ENCODE measurements around the gene PLEKHA6. TPM values are rescaled to one million over a fixed set of nuclear protein-coding genes. Genes with fewer than 3 reads are reported as not detected.
A peak's percentile ranks its signal among the peaks of the same experiment; 100 is the strongest.

The PLEKHA6 gene
- total and polyA plus RNA-seq, 2 of the 8 experiments (the other 6 are each of a cell fraction or from before 2014, with no cell fraction given): 4.8 to 20.2 TPM

- no peak overlapping the region for H3K56ac ChIP-seq (replicated peaks; ENCODE audit: insufficient read length, low read depth, low read length)
- H3K4me2 ChIP-seq (ENCODE audit: insufficient read depth in 1 of 2, low read depth in 2 of 2, low read length in 2 of 2): peak overlapping the region in 1 of 2 experiments; percentile 56; a peak in 1 of 4 replicates
- no peak overlapping the region for H4K91ac ChIP-seq (replicated peaks; ENCODE audit: insufficient read length, low read length)
- no peaks in the 10 kb centered on the region for H3K23me2 ChIP-seq (ENCODE audit: low read depth, low read length)
- H3K23ac ChIP-seq (ENCODE audit: insufficient read length): no peak overlapping the region
- H2AFZ ChIP-seq (ENCODE audit: low read length): no peak overlapping the region
- no peak overlapping the region for H4K5ac ChIP-seq (ENCODE audit: insufficient read length, low read depth, low read length)
- no peak overlapping the region for H2BK12ac ChIP-seq (ENCODE audit: low read depth, low read length)
- H3K27ac ChIP-seq (ENCODE audit: low read depth, low read length): no peak overlapping the region
- H3K27me3 ChIP-seq (replicated peaks in 1 of 4; ENCODE audit: control insufficient read depth in 3 of 4, extremely low read depth in 1 of 4, insufficient read depth in 3 of 4, low read length in 3 of 4): peaks cover 0 to 9% (median 5%) of the 10 kb centered on the region in 4 experiments; a peak in 4 of 7 replicates
- no peak overlapping the region for H2AK5ac ChIP-seq (ENCODE audit: low read depth, low read length)
- no peaks in the 10 kb centered on the region for H4K20me1 ChIP-seq (replicated peaks in 1 of 2; ENCODE audit: control insufficient read depth in 1 of 2, insufficient read depth in 2 of 2, low read length in 2 of 2)
- H2BK5ac ChIP-seq (ENCODE audit: low read depth, low read length): no peak overlapping the region
- H2BK20ac ChIP-seq (ENCODE audit: low read length): no peak overlapping the region
- no peak overlapping the region for H3K4ac ChIP-seq (replicated peaks; ENCODE audit: insufficient read length, low read depth, low read length)
- H3K4me3 ChIP-seq (ENCODE audit: extremely low read depth in 1 of 4, insufficient read depth in 2 of 4, low read depth in 3 of 4, low read length in 4 of 4): no peak overlapping the region
- WGBS, 2 experiments (ENCODE audit: extremely low coverage in 1 of 2, insufficient coverage in 1 of 2, insufficient read length in 1 of 2, insufficient replicate concordance in 2 of 2, low coverage in 1 of 2, low lambda C conversion rate in 2 of 2, missing lambda C conversion rate in 1 of 2): 65% methylated on average over 4 of the region's 4 CpGs; no CpG with 5 or more reads in 1 of the 2 experiments
- no peak overlapping the region for H2BK120ac ChIP-seq (replicated peaks; ENCODE audit: low read depth, low read length)
- no peak overlapping the region for H3K9ac ChIP-seq (replicated peaks in 1 of 4; ENCODE audit: extremely low read depth in 1 of 4, low read depth in 3 of 4, low read length in 3 of 4)
- no peaks in the 10 kb centered on the region for H3K79me2 ChIP-seq (ENCODE audit: control insufficient read depth in 1 of 2, insufficient read depth in 2 of 2, low read length in 2 of 2)
- no peaks in the 10 kb centered on the region for H3K36me3 ChIP-seq (ENCODE audit: control insufficient read depth in 2 of 4, insufficient read depth in 4 of 4, low read length in 3 of 4)
- no peak for DNase-seq (ENCODE audit: low read depth in 1 of 2, low spot score in 2 of 2)
- H3K18ac ChIP-seq (ENCODE audit: extremely low read depth, low read length): no peak overlapping the region
- ChIA-PET CTCF (ENCODE audit: partially characterized antibody) (interaction anchor here (0.9 to 9.5 kb wide), 24 partner anchors 8 to 209 kb away, joined by 3 to 318 read pairs (median 18); partner anchors contain the start of genes ETNK2, GOLT1A and KISS1), POLR2A (ENCODE audit: partially characterized antibody) (interaction anchor here (0.7 to 1.1 kb wide), 3 partner anchors 9 to 134 kb away, joined by 3 read pairs; partner anchors contain the start of gene PIK3C2B)
- H3K79me1 ChIP-seq (ENCODE audit: low read depth, low read length): no peaks in the 10 kb centered on the region
- FAIRE-seq: no peak
- peaks cover 13 to 20% (median 18%) of the 10 kb centered on the region in 4 experiments for H3K4me1 ChIP-seq (replicated peaks in 1 of 4; ENCODE audit: control insufficient read depth in 3 of 4, insufficient read depth in 4 of 4, low read length in 3 of 4)
- H3K9me3 ChIP-seq (ENCODE audit: insufficient read depth in 2 of 2, low read depth in 1 of 2, low read length in 1 of 2): no peaks in the 10 kb centered on the region
- no peak overlapping the region for H2BK15ac ChIP-seq (ENCODE audit: low read length)
- H3K14ac ChIP-seq (ENCODE audit: insufficient read length): no peak overlapping the region
- H4K8ac ChIP-seq (ENCODE audit: extremely low read depth, insufficient read depth, low read length): no peak overlapping the region
- TF ChIP-seq CTBP2 (IDR thresholded peaks at IDR 0.05; ENCODE audit: borderline replicate concordance, insufficient read depth, insufficient read length, low read length) (no peak), BRCA1 (IDR thresholded peaks at IDR 0.05; ENCODE audit: low read depth, low read length) (no peak), CEBPB (IDR thresholded peaks at IDR 0.05; ENCODE audit: low read depth, low read length) (no peak), POLR2AphosphoS5 (IDR thresholded peaks at IDR 0.05; ENCODE audit: low read depth, low read length) (no peak), POU5F1 (IDR thresholded peaks at IDR 0.05; ENCODE audit: low read depth, low read length) (no peak)
These were observed 585 bp upstream of the PLEKHA6 start for GRCh38 chr1:204360314-204360713.
